ENCODE data around the gene SLC32A1. TPM values are rescaled to one million over a fixed set of nuclear protein-coding genes. Genes with fewer than 3 reads are reported as not detected.

The SLC32A1 gene
- total and polyA plus RNA-seq, 2 of the 4 experiments (the other 2 are of a cell fraction), result not detected

DNA sequence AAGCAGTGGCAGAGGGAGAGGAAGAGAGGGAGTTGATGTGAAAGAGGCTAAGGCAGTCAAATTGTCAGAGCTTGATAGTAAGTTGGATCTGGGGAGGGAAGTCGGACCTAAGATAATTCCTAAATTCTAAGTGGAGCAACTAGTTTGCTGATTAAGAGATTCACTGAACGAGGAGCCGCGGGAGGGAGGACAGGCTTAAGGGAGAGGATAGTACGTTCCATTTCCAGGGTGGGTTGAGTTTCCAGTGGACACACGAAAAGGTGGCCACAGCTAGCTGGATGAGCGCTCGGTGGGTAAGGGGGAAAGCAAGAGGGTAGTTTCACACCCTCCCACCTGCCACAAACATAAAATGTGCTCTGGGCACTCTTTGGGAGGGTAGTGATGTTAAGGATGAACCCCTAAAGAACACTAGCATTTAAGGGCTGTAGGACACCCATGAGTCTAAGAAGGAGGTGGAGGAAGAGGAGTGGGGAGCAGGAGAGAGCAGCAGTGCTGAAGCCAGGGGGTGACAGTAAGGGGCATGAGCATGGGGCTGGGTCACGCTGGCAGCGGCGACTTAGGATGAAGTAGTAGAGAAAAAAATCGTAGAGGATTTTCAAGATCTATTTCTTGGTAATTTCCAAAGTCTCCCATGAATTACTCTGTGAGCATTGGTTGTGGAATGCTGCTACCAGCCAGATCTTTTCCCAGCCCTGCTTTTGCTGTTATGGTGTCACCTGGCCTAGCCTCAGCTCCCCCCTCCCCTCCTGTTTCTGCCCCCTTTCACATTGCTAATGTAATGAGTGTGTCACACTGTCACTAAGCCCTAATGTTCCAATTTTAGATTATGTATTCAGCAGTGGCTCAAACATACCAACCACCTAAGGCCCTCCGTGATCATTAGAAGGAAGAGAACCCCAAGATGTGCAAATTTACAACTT is 45.4 kb downstream of the SLC32A1 start:
- no peak overlapping the region for H2BK20ac ChIP-seq (ENCODE audit: low read depth, low read length)
- H4K8ac ChIP-seq (ENCODE audit: low read depth in 2 of 2, low read length in 2 of 2), result no peak overlapping the region
- H3K9me3 ChIP-seq (ENCODE audit: control insufficient read depth, insufficient read depth, low read length), result no peaks in the 10 kb centered on the region
- ATAC-seq (ENCODE audit: low read depth), result no peak
- H3K4me2 ChIP-seq (ENCODE audit: low read depth, low read length), result no peak overlapping the region
- no peak overlapping the region for H4K91ac ChIP-seq (ENCODE audit: insufficient read depth, low read depth, low read length)
- H3K27me3 ChIP-seq (ENCODE audit: control insufficient read depth, insufficient read depth, low read length), result no peaks in the 10 kb centered on the region
- 100% methylated on average over 1 of the region's 13 CpGs; no CpG with 5 or more reads in 1 of the 2 experiments for WGBS, 2 experiments (ENCODE audit: extremely low coverage in 2 of 2, insufficient read length in 1 of 2)
- no TSS peak for BruUV-seq (replicated peaks)
- peaks cover 3% of the 10 kb centered on the region for H3K4me1 ChIP-seq (ENCODE audit: control insufficient read depth, insufficient read depth, low read length)
- H3K56ac ChIP-seq (ENCODE audit: extremely low read depth, insufficient read depth, low read length), result no peak overlapping the region
- ChIA-PET POLR2A (ENCODE audit: unreplicated experiment) (no interaction called here), CTCF (no interaction called here)
- in situ Hi-C loops (cut with MboI; ENCODE audit: low sequenced_read_pairs) (loop anchor here (25.0 kb wide), 1 partner anchor 268 kb away; no protein-coding TSS in a partner anchor), intact Hi-C loops (cut with micrococcal nuclease) (no loop called here), dilution Hi-C loops (cut with HindIII; ENCODE audit: low sequenced_read_pairs, unreplicated experiment) (no loop called here)
- no peak for TF ChIP-seq FOS (IDR thresholded peaks at IDR 0.05; ENCODE audit: low read depth, low read length)
- TF ChIP-seq CEBPB (IDR thresholded peaks at IDR 0.05; ENCODE audit: low read depth, low read length), result no peak
- TF ChIP-seq USF2 (IDR thresholded peaks at IDR 0.05; ENCODE audit: low read depth, low read length), result no peak
- TF ChIP-seq CHD1 (IDR thresholded peaks at IDR 0.05; ENCODE audit: low read depth, low read length), result no peak
- TF ChIP-seq RCOR1 (IDR thresholded peaks at IDR 0.05; ENCODE audit: insufficient replicate concordance, low read length), result no peak
- TF ChIP-seq, protein P1, sequence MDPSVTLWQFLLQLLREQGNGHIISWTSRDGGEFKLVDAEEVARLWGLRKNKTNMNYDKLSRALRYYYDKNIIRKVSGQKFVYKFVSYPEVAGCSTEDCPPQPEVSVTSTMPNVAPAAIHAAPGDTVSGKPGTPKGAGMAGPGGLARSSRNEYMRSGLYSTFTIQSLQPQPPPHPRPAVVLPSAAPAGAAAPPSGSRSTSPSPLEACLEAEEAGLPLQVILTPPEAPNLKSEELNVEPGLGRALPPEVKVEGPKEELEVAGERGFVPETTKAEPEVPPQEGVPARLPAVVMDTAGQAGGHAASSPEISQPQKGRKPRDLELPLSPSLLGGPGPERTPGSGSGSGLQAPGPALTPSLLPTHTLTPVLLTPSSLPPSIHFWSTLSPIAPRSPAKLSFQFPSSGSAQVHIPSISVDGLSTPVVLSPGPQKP (IDR thresholded peaks at IDR 0.05; ENCODE audit: borderline replicate concordance, low read depth, low read length), result no peak
- TF ChIP-seq NFE2L2 (IDR thresholded peaks at IDR 0.05; ENCODE audit: low read depth, low read length), result no peak
- TF ChIP-seq MAFK (IDR thresholded peaks at IDR 0.05; ENCODE audit: low read depth, low read length), result no peak
- TF ChIP-seq, protein P2, sequence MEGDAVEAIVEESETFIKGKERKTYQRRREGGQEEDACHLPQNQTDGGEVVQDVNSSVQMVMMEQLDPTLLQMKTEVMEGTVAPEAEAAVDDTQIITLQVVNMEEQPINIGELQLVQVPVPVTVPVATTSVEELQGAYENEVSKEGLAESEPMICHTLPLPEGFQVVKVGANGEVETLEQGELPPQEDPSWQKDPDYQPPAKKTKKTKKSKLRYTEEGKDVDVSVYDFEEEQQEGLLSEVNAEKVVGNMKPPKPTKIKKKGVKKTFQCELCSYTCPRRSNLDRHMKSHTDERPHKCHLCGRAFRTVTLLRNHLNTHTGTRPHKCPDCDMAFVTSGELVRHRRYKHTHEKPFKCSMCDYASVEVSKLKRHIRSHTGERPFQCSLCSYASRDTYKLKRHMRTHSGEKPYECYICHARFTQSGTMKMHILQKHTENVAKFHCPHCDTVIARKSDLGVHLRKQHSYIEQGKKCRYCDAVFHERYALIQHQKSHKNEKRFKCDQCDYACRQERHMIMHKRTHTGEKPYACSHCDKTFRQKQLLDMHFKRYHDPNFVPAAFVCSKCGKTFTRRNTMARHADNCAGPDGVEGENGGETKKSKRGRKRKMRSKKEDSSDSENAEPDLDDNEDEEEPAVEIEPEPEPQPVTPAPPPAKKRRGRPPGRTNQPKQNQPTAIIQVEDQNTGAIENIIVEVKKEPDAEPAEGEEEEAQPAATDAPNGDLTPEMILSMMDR (conservative IDR thresholded peaks at IDR 0.05; ENCODE audit: low read depth, low read length), result no peak
- TF ChIP-seq SMC3 (IDR thresholded peaks at IDR 0.05; ENCODE audit: low read depth, low read length), result no peak
- TF ChIP-seq RAD21 (IDR thresholded peaks at IDR 0.05; ENCODE audit: low read length), result no peak
- TF ChIP-seq MXI1 (IDR thresholded peaks at IDR 0.05; ENCODE audit: borderline replicate concordance, low read depth, low read length), result no peak
- no peak for TF ChIP-seq BHLHE40 (IDR thresholded peaks at IDR 0.05; ENCODE audit: low read depth, low read length)
- no peak for TF ChIP-seq MAZ (IDR thresholded peaks at IDR 0.05; ENCODE audit: borderline replicate concordance, low read depth, low read length)
- no peak for TF ChIP-seq POLR2A (IDR thresholded peaks at IDR 0.05; ENCODE audit: low read depth, low read length)
- no peak overlapping the region for H3K23ac ChIP-seq (ENCODE audit: low read depth, low read length)
- H3K79me1 ChIP-seq (ENCODE audit: low read depth in 1 of 2, low read length in 2 of 2), result no peaks in the 10 kb centered on the region
- H3K14ac ChIP-seq (replicated peaks; ENCODE audit: low read depth, low read length), result no peak overlapping the region
- no peak overlapping the region for H4K5ac ChIP-seq (ENCODE audit: low read depth, low read length)
- H2BK120ac ChIP-seq (ENCODE audit: low read depth, low read length), result no peak overlapping the region
- no peak overlapping the region for H2AK5ac ChIP-seq (ENCODE audit: low read depth, low read length)
- no peak overlapping the region for H3K27ac ChIP-seq (ENCODE audit: insufficient read depth, low read length)
- H2AFZ ChIP-seq (replicated peaks; ENCODE audit: low read length, poor library complexity), result no peak overlapping the region
- H3K36me3 ChIP-seq (ENCODE audit: control insufficient read depth, insufficient read depth, low read length), result peaks cover 33% of the 10 kb centered on the region
- H2BK15ac ChIP-seq (ENCODE audit: low read depth, low read length), result no peak overlapping the region
- H3K9ac ChIP-seq (ENCODE audit: low read depth, low read length), result no peak overlapping the region
- H4K20me1 ChIP-seq (ENCODE audit: insufficient read depth, low read length), result no peaks in the 10 kb centered on the region
- no peak overlapping the region for H2AK9ac ChIP-seq (replicated peaks; ENCODE audit: low read depth, low read length, poor library complexity)
- H3K18ac ChIP-seq (ENCODE audit: low read depth, low read length), result no peak overlapping the region
- no peak overlapping the region for H2BK5ac ChIP-seq (ENCODE audit: low read depth, low read length, poor library complexity, severe bottlenecking)
- H3K4me3 ChIP-seq (ENCODE audit: insufficient read depth, low read depth, low read length), result no peak overlapping the region
- H3K9me1 ChIP-seq (ENCODE audit: insufficient read depth, low read length), result peaks cover 6% of the 10 kb centered on the region; the same call in 1 of the 2 replicates
- DNase-seq, result no peak
- H3K4ac ChIP-seq (ENCODE audit: low read depth, low read length), result no peak overlapping the region

Data from IMR-90 (cell line).